Measurements from ENCODE around the gene COX7A1. TPM values are rescaled to one million over a fixed set of nuclear protein-coding genes. Genes with fewer than 3 reads are reported as not detected.
"Not testable (repeated sequence)": the region's sequence is repeated elsewhere in the genome, so short reads cannot be mapped to it uniquely, and the experiment has no call there.

The COX7A1 gene
- polyA plus RNA-seq, 1 donor (not counting 4 experiments of a cell fraction or from before 2014, with no cell fraction given): 2.6 TPM

DNA sequence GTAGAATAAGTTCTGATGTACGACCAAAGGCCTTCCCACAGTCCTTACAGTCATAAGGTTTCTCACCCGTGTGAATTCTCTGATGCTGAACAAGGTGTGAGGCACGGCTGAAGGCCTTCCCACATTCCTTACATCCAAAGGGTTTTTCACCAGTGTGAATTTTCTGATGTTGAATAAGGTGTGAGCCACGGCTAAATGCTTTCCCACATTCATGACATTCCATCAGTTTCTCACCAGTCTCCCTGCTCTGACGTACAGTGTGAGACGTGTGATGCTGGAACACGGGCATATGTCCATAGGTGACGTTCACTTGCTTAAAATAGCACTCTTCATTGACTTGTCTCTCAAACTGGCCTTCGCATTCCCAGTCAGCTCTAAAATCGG lies 31.0 kb upstream of the COX7A1 start:
- H3K79me2 ChIP-seq (ENCODE audit: control insufficient read depth, insufficient read depth, low read length): no peaks in the 10 kb centered on the region
- FAIRE-seq (no peak), DNase-seq (ENCODE audit: low read depth, low spot score) (no peak)
- dilution Hi-C loops (cut with MboI; ENCODE audit: extremely low pct_ligation_motif_present, low sequenced_read_pairs): no loop called here
- no peak overlapping the region for H3K4me2 ChIP-seq (ENCODE audit: control insufficient read depth, extremely low read depth, insufficient read depth, low read depth, low read length)
- no peaks in the 10 kb centered on the region for H3K9me1 ChIP-seq (ENCODE audit: control insufficient read depth, extremely low read depth, insufficient read depth, low read length)
- H3K4me3 ChIP-seq (ENCODE audit: control insufficient read depth in 2 of 3, extremely low read depth in 1 of 3, insufficient read depth in 2 of 3, low read depth in 1 of 3, low read length in 3 of 3): no peak overlapping the region
- H3K4me1 ChIP-seq (ENCODE audit: control insufficient read depth, extremely low read depth, insufficient read depth, low read length): peaks cover 7% of the 10 kb centered on the region
- peaks cover 5% of the 10 kb centered on the region for H3K9me3 ChIP-seq (ENCODE audit: control insufficient read depth, low read depth, low read length)
- no peaks in the 10 kb centered on the region for H3K27me3 ChIP-seq (ENCODE audit: control insufficient read depth, extremely low read depth, insufficient read depth, low read length)
- no peak overlapping the region for H3K9ac ChIP-seq (ENCODE audit: control insufficient read depth, extremely low read depth, insufficient read depth, low read length)
- H2AFZ ChIP-seq (ENCODE audit: control insufficient read depth, low read length): no peak overlapping the region
- peaks cover 8% of the 10 kb centered on the region in 2 experiments for H3K36me3 ChIP-seq (ENCODE audit: control insufficient read depth in 2 of 2, extremely low read depth in 1 of 2, insufficient read depth in 2 of 2, low read length in 2 of 2)
- TF ChIP-seq, protein P1, sequence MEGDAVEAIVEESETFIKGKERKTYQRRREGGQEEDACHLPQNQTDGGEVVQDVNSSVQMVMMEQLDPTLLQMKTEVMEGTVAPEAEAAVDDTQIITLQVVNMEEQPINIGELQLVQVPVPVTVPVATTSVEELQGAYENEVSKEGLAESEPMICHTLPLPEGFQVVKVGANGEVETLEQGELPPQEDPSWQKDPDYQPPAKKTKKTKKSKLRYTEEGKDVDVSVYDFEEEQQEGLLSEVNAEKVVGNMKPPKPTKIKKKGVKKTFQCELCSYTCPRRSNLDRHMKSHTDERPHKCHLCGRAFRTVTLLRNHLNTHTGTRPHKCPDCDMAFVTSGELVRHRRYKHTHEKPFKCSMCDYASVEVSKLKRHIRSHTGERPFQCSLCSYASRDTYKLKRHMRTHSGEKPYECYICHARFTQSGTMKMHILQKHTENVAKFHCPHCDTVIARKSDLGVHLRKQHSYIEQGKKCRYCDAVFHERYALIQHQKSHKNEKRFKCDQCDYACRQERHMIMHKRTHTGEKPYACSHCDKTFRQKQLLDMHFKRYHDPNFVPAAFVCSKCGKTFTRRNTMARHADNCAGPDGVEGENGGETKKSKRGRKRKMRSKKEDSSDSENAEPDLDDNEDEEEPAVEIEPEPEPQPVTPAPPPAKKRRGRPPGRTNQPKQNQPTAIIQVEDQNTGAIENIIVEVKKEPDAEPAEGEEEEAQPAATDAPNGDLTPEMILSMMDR (optimal IDR thresholded peaks at IDR 0.05 in 1 of 3, IDR thresholded peaks at IDR 0.05 in 1 of 3, conservative IDR thresholded peaks at IDR 0.05 in 1 of 3; ENCODE audit: extremely low read depth in 1 of 3, insufficient read depth in 2 of 3, low read length in 3 of 3): no peak
- TF ChIP-seq EZH2 (IDR thresholded peaks at IDR 0.05; ENCODE audit: low read length): no peak
- no peak overlapping the region for H3K27ac ChIP-seq (ENCODE audit: control insufficient read depth, insufficient read depth, low read length)
- no peaks in the 10 kb centered on the region for H4K20me1 ChIP-seq (ENCODE audit: control insufficient read depth, extremely low read depth, insufficient read depth, low read length)

DNA sequence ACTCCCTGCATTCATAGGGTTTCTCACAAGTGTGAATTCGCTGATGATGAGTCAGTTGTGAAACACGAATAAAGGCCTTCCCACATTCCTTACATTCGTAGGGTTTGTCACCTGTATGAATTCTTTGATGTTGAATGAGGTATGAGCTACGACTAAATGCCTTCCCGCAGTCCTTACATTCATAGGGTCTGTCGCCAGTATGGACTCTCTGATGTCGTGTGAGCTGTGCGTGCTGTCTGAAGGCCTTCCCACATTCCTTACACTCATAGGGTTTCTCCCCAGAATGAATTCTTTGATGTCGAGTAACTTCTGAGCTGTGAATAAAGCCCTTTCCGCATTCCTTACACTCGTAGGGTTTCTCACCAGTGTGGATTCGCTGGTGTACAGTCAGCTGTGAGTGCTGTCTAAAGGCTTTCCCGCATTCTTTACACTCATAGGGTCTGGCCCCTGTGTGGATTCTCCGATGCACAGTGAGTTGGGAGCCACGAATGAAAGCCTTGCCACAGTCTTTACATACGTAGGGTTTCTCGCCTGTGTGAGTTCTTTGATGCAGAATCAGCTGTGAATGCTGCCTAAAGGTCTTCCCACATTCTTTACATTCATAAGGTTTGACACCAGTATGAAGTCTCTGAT lies 30.5 kb upstream of the COX7A1 start:
- DNase-seq (ENCODE audit: low read depth, low spot score): peak; percentile 23
- no peaks in the 10 kb centered on the region for H3K9me1 ChIP-seq (ENCODE audit: control insufficient read depth, extremely low read depth, insufficient read depth, low read length)
- no peaks in the 10 kb centered on the region for H3K27me3 ChIP-seq (ENCODE audit: control insufficient read depth, extremely low read depth, insufficient read depth, low read length)
- peaks cover 7% of the 10 kb centered on the region for H3K4me1 ChIP-seq (ENCODE audit: control insufficient read depth, extremely low read depth, insufficient read depth, low read length)
- H3K27ac ChIP-seq (ENCODE audit: control insufficient read depth, insufficient read depth, low read length): no peak overlapping the region
- H4K20me1 ChIP-seq (ENCODE audit: control insufficient read depth, extremely low read depth, insufficient read depth, low read length): no peaks in the 10 kb centered on the region
- no peak overlapping the region for H3K9ac ChIP-seq (ENCODE audit: control insufficient read depth, extremely low read depth, insufficient read depth, low read length)
- H2AFZ ChIP-seq (ENCODE audit: control insufficient read depth, low read length): no peak overlapping the region
- no peak overlapping the region for H3K4me3 ChIP-seq (ENCODE audit: control insufficient read depth in 2 of 3, extremely low read depth in 1 of 3, insufficient read depth in 2 of 3, low read depth in 1 of 3, low read length in 3 of 3)
- peaks cover 8% of the 10 kb centered on the region in 2 experiments for H3K36me3 ChIP-seq (ENCODE audit: control insufficient read depth in 2 of 2, extremely low read depth in 1 of 2, insufficient read depth in 2 of 2, low read length in 2 of 2)
- H3K9me3 ChIP-seq (ENCODE audit: control insufficient read depth, low read depth, low read length): peaks cover 5% of the 10 kb centered on the region
- no peak for TF ChIP-seq EZH2 (IDR thresholded peaks at IDR 0.05; ENCODE audit: low read length)
- TF ChIP-seq, protein P1 (optimal IDR thresholded peaks at IDR 0.05 in 1 of 3, IDR thresholded peaks at IDR 0.05 in 1 of 3, conservative IDR thresholded peaks at IDR 0.05 in 1 of 3; ENCODE audit: extremely low read depth in 1 of 3, insufficient read depth in 2 of 3, low read length in 3 of 3): no peak
- dilution Hi-C loops (cut with MboI; ENCODE audit: extremely low pct_ligation_motif_present, low sequenced_read_pairs): no loop called here
- no peaks in the 10 kb centered on the region for H3K79me2 ChIP-seq (ENCODE audit: control insufficient read depth, insufficient read depth, low read length)
- no peak for FAIRE-seq
- no peak overlapping the region for H3K4me2 ChIP-seq (ENCODE audit: control insufficient read depth, extremely low read depth, insufficient read depth, low read depth, low read length)

DNA sequence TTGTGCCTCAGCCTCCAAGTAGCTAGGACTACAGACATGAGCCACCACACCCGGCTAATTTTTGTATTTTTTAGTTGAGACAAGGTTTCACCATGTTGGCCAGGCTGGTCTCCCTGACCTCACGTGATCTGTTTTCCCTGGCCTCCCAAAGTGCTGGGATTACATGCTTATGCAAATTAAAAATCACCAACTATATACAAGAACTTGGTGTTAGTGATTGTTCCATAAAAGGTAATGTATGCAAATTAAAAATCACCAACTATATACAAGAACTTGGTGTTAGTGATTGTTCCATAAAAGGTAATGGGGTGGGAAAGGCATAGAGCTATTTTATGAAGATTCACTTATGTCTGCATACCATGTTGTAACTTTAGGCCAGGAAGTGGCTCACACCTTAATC lies 26.8 kb upstream of the COX7A1 start:
- H3K9me3 ChIP-seq (ENCODE audit: control insufficient read depth, low read depth, low read length); DNase-seq (ENCODE audit: low read depth, low spot score); FAIRE-seq; H3K79me2 ChIP-seq (ENCODE audit: control insufficient read depth, insufficient read depth, low read length); H3K4me1 ChIP-seq (ENCODE audit: control insufficient read depth, extremely low read depth, insufficient read depth, low read length); H2AFZ ChIP-seq (ENCODE audit: control insufficient read depth, low read length); H3K4me3 ChIP-seq (ENCODE audit: control insufficient read depth in 2 of 3, extremely low read depth in 1 of 3, insufficient read depth in 2 of 3, low read depth in 1 of 3, low read length in 3 of 3); H3K9me1 ChIP-seq (ENCODE audit: control insufficient read depth, extremely low read depth, insufficient read depth, low read length); H3K27ac ChIP-seq (ENCODE audit: control insufficient read depth, insufficient read depth, low read length); H3K9ac ChIP-seq (ENCODE audit: control insufficient read depth, extremely low read depth, insufficient read depth, low read length); dilution Hi-C loops (cut with MboI; ENCODE audit: extremely low pct_ligation_motif_present, low sequenced_read_pairs); H3K4me2 ChIP-seq (ENCODE audit: control insufficient read depth, extremely low read depth, insufficient read depth, low read depth, low read length); H3K27me3 ChIP-seq (ENCODE audit: control insufficient read depth, extremely low read depth, insufficient read depth, low read length); H4K20me1 ChIP-seq (ENCODE audit: control insufficient read depth, extremely low read depth, insufficient read depth, low read length); H3K36me3 ChIP-seq (ENCODE audit: control insufficient read depth in 2 of 2, extremely low read depth in 1 of 2, insufficient read depth in 2 of 2, low read length in 2 of 2): not testable (repeated sequence)

DNA sequence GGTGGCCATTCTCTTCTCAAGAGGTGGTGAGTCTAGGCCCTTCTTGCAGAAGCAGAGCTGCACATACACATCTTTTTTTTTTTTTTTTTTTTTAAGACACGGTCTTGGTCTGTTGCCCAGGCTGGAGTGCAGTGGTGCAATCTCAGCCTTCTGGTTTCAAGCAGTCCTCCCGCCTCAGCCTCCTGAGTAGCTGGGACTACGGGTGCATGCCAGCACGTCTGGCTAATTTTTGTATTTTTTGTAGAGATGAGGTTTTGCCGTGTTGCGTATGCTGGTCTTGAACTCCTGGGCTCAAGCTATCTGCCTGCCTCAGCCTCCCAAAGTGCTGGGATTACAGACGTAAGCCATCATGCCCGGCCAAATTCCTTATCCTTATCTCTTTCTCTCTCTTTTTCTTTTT lies 21.6 kb upstream of the COX7A1 start:
- FAIRE-seq; H3K4me2 ChIP-seq (ENCODE audit: control insufficient read depth, extremely low read depth, insufficient read depth, low read depth, low read length); H4K20me1 ChIP-seq (ENCODE audit: control insufficient read depth, extremely low read depth, insufficient read depth, low read length); H3K79me2 ChIP-seq (ENCODE audit: control insufficient read depth, insufficient read depth, low read length); H3K27ac ChIP-seq (ENCODE audit: control insufficient read depth, insufficient read depth, low read length); DNase-seq (ENCODE audit: low read depth, low spot score); H2AFZ ChIP-seq (ENCODE audit: control insufficient read depth, low read length); H3K9me1 ChIP-seq (ENCODE audit: control insufficient read depth, extremely low read depth, insufficient read depth, low read length); H3K9me3 ChIP-seq (ENCODE audit: control insufficient read depth, low read depth, low read length); H3K4me3 ChIP-seq (ENCODE audit: control insufficient read depth in 2 of 3, extremely low read depth in 1 of 3, insufficient read depth in 2 of 3, low read depth in 1 of 3, low read length in 3 of 3); dilution Hi-C loops (cut with MboI; ENCODE audit: extremely low pct_ligation_motif_present, low sequenced_read_pairs); H3K9ac ChIP-seq (ENCODE audit: control insufficient read depth, extremely low read depth, insufficient read depth, low read length); H3K27me3 ChIP-seq (ENCODE audit: control insufficient read depth, extremely low read depth, insufficient read depth, low read length); H3K4me1 ChIP-seq (ENCODE audit: control insufficient read depth, extremely low read depth, insufficient read depth, low read length); H3K36me3 ChIP-seq (ENCODE audit: control insufficient read depth in 2 of 2, extremely low read depth in 1 of 2, insufficient read depth in 2 of 2, low read length in 2 of 2): not testable (repeated sequence)
